Activated CD8-positive, alpha-beta memory T cell treated with anti-CD3 and anti-CD28 coated beads for 4 hours (primary cell): ENCODE measurements around the gene RIMKLB.

Source experiments
- DNase-seq, 2 donors: peaks; one replicate each; pipeline ENCODE4 v3.0.0-alpha.2; 2020; ENCODE audit warnings: low read depth in 2 of 2

The RIMKLB gene, protein sequence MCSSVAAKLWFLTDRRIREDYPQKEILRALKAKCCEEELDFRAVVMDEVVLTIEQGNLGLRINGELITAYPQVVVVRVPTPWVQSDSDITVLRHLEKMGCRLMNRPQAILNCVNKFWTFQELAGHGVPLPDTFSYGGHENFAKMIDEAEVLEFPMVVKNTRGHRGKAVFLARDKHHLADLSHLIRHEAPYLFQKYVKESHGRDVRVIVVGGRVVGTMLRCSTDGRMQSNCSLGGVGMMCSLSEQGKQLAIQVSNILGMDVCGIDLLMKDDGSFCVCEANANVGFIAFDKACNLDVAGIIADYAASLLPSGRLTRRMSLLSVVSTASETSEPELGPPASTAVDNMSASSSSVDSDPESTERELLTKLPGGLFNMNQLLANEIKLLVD

DNA sequence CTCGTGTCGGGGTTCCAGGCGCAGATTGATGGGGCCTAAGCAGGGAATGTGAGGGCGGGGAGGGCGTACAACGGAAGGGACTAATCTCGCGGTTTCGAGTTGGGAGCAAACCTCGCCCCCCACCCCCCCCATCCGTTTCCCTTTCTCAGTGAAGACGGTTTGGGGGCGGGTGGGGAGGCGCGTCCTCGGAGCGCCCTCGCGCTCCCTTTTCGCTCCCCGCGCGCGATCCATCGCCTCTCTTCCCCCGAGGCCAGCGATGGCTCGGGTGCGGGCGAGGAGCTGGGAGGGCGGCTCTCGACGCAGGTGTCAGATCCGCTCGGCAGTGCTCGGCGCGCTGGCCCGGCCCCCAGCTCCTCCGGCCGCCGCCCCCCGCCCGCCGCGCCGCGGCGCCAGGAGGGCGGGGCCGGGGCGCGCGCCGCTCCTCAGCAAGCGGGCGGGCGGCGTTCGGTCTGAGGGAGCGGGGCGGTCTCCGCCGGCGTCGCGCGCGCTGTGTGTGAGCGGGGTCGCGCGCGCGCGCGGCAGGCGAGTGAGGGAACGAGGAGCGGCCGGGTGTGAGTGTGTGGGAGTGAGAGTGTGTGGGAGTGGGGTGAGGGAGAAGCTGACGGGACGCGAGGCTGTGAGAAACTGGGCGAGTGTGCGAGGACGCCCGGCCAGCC lies at the start of gene RIMKLB:
Gene RIMKLB, plus strand, starts transcription at position 516 of the 656 bp plus-strand sequence. CDS start 15,876 bp downstream, outside the sequence.
- DNase-seq, result peak; percentile 72 to 80

DNA sequence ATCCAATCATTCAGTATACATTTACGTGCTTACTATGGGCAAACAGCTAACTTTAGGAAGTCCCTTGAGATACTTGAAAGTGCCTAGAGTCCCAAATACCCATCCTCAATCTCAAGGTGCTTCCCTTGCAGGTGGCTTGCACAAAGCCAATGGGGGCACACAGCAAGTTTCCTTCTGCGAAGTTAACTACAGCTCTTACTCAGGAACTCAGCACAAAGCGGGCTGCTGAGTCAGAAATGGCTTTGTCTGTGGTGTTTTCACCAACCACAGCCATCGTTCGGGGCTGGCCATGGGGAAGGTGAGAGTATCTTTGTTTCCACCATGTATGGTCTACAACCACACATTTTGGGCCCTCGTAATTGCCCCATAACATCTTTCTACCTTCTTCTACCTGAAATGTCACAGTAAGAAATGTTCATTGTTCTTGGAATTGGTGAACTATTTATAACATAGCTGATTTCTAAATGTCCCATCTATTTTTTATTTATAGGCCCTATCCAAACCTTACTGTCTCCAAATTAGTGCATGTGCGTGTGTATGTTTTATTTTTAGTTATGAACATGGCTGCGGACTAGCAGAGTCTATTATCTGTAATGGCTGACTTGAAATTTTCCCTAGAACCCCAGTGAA lies 49.1 kb upstream of the RIMKLB start:
- DNase-seq, result peak; percentile 13 to 19

DNA sequence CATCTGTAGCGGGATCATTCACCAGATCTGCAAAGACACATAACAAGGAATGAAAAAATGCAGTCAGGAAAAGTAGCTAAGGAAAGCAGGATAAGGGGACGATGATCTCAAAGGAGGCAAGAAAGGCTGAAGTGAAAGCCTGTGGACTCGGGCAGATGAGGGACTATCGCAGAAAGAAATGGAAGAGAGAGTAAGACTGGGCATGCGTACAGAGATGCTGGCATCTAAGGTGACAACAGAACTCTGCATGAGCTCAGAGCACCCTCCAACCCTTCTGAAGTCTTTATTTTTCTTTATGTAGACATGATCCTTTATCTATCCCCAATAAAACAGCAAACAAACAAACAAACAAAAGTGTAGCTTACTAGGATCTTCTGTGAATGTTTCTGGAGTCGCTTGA lies 42.4 kb upstream of the RIMKLB start:
- no peak for DNase-seq

DNA sequence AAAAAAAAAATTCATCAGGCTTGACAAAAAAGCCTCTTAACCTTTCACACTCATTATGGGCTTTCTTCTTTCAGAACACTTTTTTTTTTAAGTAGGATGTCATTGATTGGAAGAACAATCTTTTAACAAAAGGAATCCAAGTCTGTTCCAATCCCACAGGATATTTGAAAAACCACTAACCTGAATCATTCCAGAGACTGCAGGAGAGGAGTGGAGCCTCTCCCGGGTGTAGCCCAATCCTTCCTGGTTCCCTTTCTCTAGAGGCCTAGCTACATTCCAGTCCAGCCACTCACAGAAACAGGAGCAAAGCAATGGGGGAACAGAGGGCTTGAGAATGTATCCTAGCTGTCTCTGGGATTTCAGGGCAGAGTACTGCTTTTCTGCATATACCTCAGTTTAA lies 39.4 kb upstream of the RIMKLB start:
- no peak for DNase-seq

DNA sequence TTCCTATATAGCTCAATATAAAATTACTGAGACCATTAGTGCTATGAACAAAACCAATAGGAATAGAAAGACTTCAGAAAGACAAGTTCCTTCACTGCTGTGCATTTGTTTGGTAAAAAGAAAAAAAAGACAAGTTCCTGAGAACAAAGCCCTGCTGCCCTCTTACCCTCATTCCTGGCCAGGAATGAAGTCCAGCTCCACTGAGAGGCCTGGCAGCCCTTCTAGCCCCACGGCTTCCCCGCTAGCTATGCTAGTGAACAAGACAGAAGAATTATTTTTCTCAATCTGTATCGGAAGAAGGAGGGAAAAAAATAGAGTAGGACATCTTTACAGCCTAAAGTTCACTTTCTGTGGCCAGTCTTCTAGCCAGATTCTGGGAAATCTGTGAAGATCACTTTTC lies 36.8 kb upstream of the RIMKLB start:
- no peak for DNase-seq

DNA sequence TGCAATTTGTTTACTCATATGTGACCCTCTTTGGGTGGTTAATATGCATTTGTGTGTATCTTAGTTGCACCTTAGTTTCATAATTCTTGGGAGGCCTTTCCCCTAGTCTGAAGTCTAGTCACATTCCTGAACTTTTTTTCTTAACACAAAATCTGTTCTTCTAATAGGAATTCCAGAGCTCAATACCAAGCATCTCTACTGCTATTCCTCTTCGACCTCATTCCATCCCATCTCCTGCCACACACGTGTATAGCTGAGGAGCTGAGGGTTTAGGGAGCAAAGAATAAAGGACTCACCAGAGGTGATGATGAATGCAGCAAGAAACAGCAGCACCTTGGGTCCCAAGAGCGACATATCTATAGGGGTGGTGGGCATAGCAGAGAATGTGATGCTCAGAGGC lies 36.0 kb upstream of the RIMKLB start:
- no peak for DNase-seq

DNA sequence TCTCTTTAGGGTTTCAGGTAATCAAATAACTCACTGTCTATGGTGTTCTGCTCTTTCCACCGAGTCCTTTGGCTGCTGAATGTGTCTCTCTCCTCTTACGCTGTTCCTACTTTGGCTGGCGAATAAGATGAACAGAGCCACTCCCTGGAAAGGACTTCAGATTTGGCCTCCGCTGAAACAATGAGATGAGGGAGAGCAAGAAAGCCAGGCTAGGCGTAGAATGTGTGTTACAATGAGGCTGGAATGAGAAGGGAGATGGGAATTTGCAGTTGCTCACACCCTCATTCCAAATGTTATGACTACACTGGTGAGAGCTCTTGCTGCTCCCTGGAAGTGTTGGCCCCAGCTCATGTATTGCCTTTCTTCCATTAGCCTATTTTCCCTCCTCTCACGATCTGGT lies 35.2 kb upstream of the RIMKLB start, which contains the start of gene MFAP5:
Gene MFAP5, minus strand, starts transcription at position 234 of the 400 bp plus-strand sequence. CDS start 722 bp downstream, outside the sequence.
- no peak for DNase-seq

DNA sequence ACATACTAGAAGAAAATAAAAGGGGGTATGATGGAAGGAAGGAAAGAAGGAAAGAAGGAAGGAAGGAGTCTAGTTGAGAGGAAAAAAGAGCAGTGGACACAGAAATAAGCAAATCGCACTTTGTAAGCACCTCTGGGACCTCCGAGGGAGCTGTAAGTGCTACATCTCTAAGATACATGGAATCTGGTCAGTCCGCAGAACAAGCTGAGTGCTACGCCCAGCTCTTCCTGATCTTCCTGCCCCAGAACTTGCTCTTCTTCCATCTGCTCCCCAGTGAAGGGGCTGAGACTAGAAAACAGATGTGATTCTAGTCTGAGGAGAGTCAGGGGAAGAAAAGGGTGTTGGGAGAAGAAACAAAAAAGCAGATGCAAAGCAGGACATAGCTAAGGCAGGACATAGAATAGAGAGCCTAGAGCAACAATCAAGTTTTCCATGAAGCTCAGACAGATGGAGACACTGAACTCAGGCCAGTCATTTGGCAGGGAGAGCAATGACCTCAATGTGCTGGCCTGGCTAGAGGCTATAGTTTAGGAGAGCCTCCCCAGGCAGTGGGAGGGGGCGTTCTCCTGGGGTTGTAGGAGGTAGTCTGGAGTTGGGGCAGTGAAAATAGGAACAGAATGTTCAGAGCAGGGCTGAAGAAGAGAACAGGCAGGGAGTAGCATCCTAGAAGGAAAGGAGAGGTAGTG lies 33.4 kb upstream of the RIMKLB start:
- DNase-seq, result no peak

DNA sequence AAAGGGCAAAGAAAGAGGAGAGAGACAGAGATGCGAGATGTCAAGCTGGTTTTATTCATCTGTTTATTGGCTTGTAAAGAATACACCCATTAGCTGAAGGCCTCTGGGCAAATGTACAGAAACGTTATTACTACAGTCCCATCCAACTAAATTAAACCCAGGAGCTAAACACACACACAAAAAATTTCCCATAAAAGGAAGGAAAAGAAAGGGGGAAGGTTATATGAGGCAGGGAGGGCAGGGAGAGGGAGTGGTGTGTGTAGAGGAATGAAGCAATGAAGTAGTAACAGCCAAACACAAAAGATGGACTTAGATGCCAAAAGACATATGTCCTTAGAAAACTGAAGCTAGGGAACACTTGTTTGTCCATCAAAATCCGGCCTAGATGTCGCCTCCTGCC lies 32.0 kb upstream of the RIMKLB start:
- DNase-seq, result no peak

DNA sequence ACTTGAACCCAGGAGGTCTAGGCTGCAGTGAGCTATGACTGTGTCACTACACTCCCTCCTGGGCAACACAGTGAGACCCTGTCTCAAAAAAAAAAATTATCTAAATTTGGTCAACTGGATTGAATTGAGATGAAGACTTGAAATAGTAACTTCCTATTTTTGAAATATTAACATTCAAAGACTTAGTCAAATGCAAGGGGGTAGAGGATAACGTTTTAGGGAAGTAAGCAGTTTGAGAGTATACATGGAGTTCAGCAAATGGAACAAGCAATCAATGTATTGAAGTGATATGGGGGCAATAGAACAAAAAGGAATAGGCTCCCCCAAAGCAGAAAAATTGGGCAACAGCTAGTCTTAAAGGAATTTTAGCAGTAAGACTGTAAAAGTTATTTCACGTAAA lies 30.5 kb upstream of the RIMKLB start:
- DNase-seq, result no peak

DNA sequence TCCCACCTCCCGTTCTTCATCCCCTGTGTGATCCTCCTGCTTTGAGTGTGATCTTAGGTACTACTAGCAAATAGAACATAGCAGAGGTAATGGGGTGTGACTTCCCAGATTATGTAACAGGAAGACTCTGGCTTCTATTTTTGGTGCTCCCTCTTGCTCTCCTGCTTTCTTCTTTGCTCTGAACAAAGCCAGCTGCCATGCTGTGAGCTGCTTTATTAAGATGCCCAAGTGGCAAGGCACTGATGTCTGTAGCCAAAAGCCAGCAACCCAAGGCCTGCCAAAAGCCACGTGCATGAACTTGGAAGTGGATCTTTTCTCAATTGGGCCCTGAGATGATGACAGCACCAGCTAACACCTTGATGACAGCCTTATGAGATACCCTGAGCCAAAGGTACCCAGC lies 29.4 kb upstream of the RIMKLB start:
- no peak for DNase-seq

DNA sequence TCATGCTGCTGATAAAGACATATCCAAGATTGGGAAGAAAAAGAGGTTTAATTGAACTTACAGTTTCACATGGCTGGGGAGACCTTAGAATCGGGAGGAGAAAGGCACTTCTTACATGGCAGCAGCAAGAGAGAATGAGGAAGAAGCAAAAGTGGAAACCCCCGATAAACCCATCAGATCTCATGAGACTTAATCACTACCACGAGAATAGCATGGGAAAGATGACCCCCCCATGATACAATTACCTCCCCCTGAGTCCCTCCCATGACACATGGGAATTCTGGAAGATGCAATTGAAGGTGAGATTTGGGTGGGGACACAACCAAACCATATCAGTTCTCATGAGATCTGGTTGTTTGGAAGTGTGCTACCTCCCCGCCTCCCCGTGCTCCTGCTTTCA lies 25.4 kb upstream of the RIMKLB start:
- no peak for DNase-seq

DNA sequence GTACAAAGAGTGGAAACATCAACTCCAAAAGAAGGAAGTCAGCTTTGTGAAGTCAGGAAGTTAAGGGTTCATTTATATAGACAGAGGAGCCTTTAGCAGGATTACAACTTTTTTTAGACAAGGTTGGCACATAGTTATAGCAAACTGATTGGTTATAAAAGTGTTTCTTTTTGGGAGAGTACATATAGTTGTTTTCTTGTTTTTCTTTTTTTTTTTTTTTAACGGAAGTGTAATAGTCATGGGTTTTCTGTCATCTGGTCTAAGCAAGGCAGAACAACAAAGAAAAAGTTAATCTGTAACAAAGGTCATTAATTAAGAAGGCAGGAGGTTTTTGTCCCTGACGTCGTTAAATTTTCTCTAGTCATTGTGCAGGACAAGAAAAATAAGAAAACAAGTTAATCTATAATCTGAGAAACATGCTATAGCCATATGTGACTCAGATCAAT lies 22.2 kb upstream of the RIMKLB start:
- DNase-seq, result no peak

DNA sequence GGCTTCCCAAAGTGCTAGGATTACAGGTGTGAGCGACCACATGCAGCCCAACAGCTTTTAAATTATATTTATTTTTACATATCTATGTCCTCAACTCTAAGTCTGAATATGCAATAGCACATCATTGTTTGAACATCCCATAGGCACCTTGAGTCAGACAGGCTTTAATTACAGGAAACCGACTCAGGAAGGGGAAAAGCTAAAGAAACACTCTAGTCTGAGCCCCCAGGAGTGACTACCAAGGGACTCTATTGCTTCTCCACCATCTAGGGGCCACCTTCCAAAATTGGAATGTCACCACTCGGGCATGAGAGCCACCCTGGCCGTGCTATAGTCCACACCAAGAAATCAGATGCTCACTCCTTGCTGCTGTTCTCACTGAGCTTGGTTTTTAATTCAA lies 21.1 kb upstream of the RIMKLB start:
- no peak for DNase-seq

DNA sequence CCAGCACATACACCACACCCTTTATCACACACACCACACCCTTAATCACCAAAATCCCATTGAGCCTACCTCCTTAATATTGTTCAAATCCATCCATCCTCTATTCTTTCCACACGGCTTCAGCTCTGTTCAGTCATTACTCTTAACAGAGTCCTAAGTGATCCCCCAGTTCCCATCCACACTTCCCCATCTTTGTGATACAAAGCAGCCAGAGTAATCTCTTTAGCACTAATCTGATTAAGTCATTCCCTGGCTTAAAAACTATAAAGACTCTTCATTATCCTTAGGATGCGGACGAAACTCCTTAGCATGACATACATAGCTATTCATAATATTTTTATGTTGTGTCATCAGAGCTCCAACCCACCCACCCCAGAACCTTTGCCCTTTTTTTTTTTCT lies 20.4 kb upstream of the RIMKLB start:
- no peak for DNase-seq

DNA sequence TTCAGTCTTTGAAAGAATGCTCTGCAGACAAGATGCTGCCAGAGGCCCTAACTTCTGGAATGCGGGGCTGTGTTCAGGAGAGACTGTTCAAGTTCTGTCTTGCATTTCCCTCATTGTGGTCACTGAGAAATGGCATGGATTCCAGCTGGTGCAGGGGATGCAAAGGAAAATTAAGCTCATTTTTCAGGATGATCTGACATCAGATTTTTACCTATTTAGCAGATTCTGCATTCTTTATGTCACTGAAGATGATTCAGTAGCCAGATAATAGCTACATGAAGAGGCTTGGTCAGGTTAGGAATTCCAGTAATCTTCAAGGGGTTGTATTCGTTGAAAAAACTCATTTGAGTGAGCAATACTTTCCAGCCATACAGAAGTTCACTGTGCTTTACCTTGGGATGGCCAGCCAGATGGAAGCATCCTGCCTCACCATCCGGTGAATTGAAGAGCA lies 19.1 kb upstream of the RIMKLB start:
- no peak for DNase-seq

DNA sequence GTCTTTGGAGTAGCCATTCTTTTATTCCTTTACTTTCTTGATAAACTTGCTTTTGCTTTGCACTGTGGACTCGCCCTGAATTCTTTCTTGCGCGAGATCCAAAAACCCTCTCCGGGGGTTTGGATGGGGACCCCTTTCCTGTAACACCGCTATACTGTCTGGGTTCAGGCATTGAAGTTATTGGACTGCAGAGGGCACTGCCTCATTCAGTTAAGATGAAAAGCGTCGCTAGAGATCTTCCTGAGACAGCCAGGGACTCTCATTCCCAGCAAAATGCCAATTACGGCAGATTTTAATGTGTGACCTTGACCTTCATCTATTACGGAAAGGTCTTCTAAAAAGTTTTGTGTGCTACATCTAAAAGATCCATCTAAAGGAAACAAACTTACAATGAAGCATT lies 17.3 kb upstream of the RIMKLB start:
- DNase-seq, result no peak

DNA sequence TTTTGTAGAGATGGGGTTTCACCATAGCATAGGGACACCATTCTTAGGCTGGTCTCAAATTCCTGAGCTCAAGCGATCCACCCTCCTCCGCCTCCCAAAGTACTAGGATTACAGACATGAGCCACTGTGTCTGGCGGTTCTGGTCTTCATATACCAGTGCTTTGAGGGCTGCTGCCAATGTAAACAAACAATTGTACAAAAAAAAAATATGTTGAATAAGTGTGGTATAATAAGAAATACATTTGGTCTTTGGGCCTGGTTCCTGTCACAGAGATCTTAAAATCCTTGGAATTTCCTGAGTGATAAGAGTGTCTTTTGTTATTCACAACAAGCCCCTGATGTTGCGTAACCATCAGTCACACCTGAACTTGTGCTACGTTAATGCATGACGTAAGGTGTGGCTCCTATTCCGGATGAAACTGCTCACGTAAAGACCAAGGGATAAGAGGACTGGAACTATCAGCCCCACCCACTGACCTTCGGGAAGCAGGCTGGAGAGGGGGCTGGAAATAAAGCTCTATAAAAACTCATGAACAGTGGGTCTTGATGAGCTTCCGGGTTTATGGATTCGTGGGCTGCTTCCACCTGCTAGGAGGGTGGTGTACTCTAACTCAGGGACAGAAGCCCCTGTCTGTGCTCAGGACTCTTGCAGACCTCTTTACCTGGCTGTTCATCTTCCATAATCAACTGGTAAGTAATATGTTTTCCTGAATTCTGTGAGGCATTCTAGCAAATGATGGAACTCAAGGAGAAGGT lies 16.5 kb upstream of the RIMKLB start:
- no peak for DNase-seq

DNA sequence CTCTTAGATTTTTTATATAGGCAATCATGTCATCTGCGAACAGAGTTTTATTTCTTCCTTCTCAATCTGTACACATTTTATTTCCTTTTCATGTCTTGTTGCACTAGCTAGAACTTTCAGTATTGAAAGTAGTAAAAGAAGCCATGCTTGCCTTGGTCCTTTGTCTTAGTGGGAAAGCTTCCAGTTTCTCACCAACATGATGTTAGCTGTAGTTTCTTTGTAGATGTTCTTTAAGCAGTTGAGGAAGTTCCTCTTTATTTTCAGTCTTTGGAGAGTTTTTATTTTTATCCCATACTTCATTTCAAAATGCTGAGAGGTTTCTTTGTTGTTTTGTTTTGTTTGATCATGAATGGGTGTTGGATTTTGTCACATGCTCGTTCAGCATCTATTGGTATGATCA lies 12.7 kb upstream of the RIMKLB start:
- no peak for DNase-seq

DNA sequence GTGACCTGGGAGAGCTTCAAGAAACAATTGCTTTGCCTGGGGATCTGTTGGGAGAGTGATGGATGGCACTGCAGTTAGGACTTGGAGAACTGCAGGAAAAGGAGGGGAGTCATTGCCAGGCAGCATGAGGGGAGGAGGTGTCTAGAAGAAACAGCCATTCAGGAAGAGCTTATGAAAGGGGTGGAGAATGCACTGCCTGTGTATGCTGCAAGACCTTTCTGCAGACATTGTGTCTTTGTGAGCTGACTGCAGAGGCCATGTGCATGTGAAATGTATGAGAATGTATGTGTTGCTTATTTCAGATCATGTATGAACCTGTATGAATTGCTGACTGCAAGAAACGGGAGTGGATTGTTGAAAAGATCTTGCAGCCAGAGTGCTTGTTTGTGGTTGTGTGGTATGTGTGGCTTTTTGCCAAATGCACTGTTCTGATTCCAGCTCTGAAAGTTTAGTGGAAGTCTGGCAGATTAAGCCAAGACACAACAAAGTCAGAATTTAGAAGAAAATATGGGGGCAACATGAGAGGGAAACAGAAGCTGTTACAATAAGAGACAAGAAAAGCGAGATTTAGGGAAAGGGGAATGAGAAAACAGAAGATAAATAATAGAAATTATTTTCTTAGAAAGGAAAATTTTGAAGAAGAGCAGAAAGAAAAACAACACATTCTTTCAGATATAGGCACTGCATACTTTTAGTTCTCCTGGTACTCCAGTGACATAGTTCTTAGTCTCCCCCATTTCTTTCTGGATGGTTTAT lies 9.8 kb upstream of the RIMKLB start:
- DNase-seq, result no peak

DNA sequence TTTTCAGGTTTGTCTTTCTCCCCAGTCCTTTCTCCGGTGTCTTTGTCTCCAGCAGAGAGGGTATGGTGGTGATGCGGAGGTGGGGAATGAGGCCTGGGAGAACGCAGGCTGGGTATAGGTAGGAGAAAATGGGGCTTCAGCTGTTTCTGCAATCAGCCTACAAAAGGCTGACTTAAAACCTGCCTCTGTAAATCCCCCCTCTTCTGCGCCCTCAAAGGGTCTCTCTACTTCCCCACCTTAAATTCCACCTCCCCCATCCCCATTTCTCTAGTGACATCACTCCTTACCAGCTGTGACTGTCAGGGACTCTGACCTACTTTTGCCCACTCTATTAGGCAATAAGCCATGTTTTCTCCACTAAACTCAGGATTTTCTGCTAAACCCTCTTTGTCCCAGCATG lies 8.1 kb upstream of the RIMKLB start:
- no peak for DNase-seq
